CD8-positive, alpha-beta memory T cell (primary cell): Measurements from ENCODE around the gene B4GALNT4. TPM values are rescaled to one million over a fixed set of nuclear protein-coding genes. Genes with fewer than 3 reads are reported as not detected.

Experiments used
- CTCF ChIA-PET: fragments of 350-600 bp; sonication (Branson Sonifier 250); formaldehyde crosslinking; loops from one replicate; lab custom pipeline; 2021; ENCODE audit warnings: antibody characterized with exemption; lab: Charles Lee
- POLR2A ChIA-PET: fragments of 350-600 bp; sonication (Branson Sonifier 250); formaldehyde crosslinking; loops from one replicate; lab custom pipeline; 2021; ENCODE audit warnings: antibody characterized with exemption; lab: Charles Lee
- DNase-seq, 5 donors: peaks; one replicate each; pipeline versions ENCODE4 v3.0.0 to v3.0.0-alpha.2; 2020 to 2022; ENCODE audit warnings: mixed read lengths in 1 of 5
- H3K27ac ChIP-seq: one replicate; pipeline ENCODE4 v1.7.0; 2013; ENCODE audit warnings: low read depth, mild to moderate bottlenecking, low read length, moderate library complexity
- H3K27me3 ChIP-seq: 2 replicates; pipeline ENCODE4 v1.7.0; 2013; ENCODE audit warnings: low read length, mild to moderate bottlenecking; ENCODE audit not compliant: insufficient read depth, poor library complexity, severe bottlenecking
- H3K36me3 ChIP-seq: 2 replicates; pipeline ENCODE4 v1.7.0; 2013; ENCODE audit warnings: mild to moderate bottlenecking, low read length, moderate library complexity; ENCODE audit not compliant: insufficient read depth
- H3K4me1 ChIP-seq: 2 replicates; pipeline ENCODE4 v1.7.0; 2013; ENCODE audit warnings: mild to moderate bottlenecking, low read length, moderate library complexity; ENCODE audit not compliant: insufficient read depth
- H3K4me3 ChIP-seq: 2 replicates; pipeline ENCODE4 v1.7.0; 2013; ENCODE audit warnings: mild to moderate bottlenecking, low read length
- H3K9me3 ChIP-seq: 2 replicates; pipeline ENCODE4 v1.7.0; 2013; ENCODE audit warnings: mild to moderate bottlenecking, low read length
- H3K27ac Mint-ChIP-seq, 8 donors: one replicate each; pipeline ENCODE4 v1.8.0; 2020 to 2021; ENCODE audit warnings: mixed read lengths in 8 of 8, mild to moderate bottlenecking in 6 of 8, inconsistent platforms in 3 of 8, moderate library complexity in 3 of 8
- H3K27me3 Mint-ChIP-seq, 2 donors: one replicate each; pipeline ENCODE4 v1.8.0; 2020 to 2021; ENCODE audit warnings: mixed read lengths in 2 of 2, mild to moderate bottlenecking in 1 of 2, moderate library complexity in 1 of 2
- H3K36me3 Mint-ChIP-seq, 3 donors: one replicate each; pipeline ENCODE4 v1.8.0; 2020 to 2021; ENCODE audit warnings: mixed read lengths in 3 of 3, inconsistent platforms in 1 of 3, mild to moderate bottlenecking in 1 of 3
- H3K4me1 Mint-ChIP-seq, 3 donors: one replicate each; pipeline ENCODE4 v1.8.0; 2020 to 2021; ENCODE audit warnings: mixed read lengths in 3 of 3, inconsistent platforms in 1 of 3, mild to moderate bottlenecking in 1 of 3
- H3K4me3 Mint-ChIP-seq, 7 donors: one replicate each; pipeline ENCODE4 v1.8.0; 2020 to 2021; ENCODE audit warnings: mixed read lengths in 7 of 7, mild to moderate bottlenecking in 6 of 7, moderate library complexity in 4 of 7, inconsistent platforms in 2 of 7
- H3K9me3 Mint-ChIP-seq, 5 donors: one replicate each; pipeline ENCODE4 v1.8.0; 2020 to 2022; ENCODE audit warnings: mixed read lengths in 5 of 5, mild to moderate bottlenecking in 3 of 5, moderate library complexity in 2 of 5, inconsistent platforms in 1 of 5
- polyA plus RNA-seq: library from polyadenylated mRNA; unstranded; fragments of 300-500 nt; fragmentation: Illumina TruSeq; gene quantifications from one replicate; pipeline ENCODE4 v1.2.3, GENCODE V29; 2021
- total RNA-seq, 2 experiments: library from RNA; stranded (reverse); gene quantifications; one replicate each; pipeline ENCODE4 v1.2.3, GENCODE V29; 2021

The B4GALNT4 gene
- total and polyA plus RNA-seq, 3 experiments from 2014 or later: 0.31 to 0.81 (median 0.47) TPM

GRCh38 chr11:377174-377865 lies 8.0 kb downstream of the B4GALNT4 start:
- H3K9me3 ChIP-seq: no peaks in the 10 kb centered on the region
- ChIA-PET POLR2A (no interaction called here), CTCF (no interaction called here)
- no peak for DNase-seq
- no peak overlapping the region for H3K4me3 ChIP-seq
- no peak overlapping the region for H3K27ac Mint-ChIP-seq
- H3K36me3 Mint-ChIP-seq: no peaks in the 10 kb centered on the region
- peaks cover 0 to 6% (median 4%) of the 10 kb centered on the region in 3 donors for H3K4me1 Mint-ChIP-seq
- no peak overlapping the region for H3K27ac ChIP-seq
- no peak overlapping the region for H3K4me3 Mint-ChIP-seq
- no peaks in the 10 kb centered on the region for H3K36me3 ChIP-seq
- no peaks in the 10 kb centered on the region for H3K9me3 Mint-ChIP-seq
- H3K27me3 Mint-ChIP-seq: peaks cover 7 to 8% of the 10 kb centered on the region in 2 donors
- no peaks in the 10 kb centered on the region for H3K4me1 ChIP-seq
- H3K27me3 ChIP-seq: no peaks in the 10 kb centered on the region

- H3K4me1 Mint-ChIP-seq: peaks cover 0 to 6% (median 4%) of the 10 kb centered on the region in 3 donors
- ChIA-PET CTCF (no interaction called here), POLR2A (no interaction called here)
- H3K36me3 Mint-ChIP-seq: no peaks in the 10 kb centered on the region
- Histone ChIP-seq H3K4me3 (no peak overlapping the region), H3K27me3 (no peaks in the 10 kb centered on the region), H3K27ac (no peak overlapping the region), H3K9me3 (no peaks in the 10 kb centered on the region), H3K36me3 (no peaks in the 10 kb centered on the region), H3K4me1 (no peaks in the 10 kb centered on the region)
- no peaks in the 10 kb centered on the region for H3K9me3 Mint-ChIP-seq
- H3K27ac Mint-ChIP-seq: peak overlapping the region in 3 of 8 donors; percentile 13 to 72 (median 62)
- peaks cover 7 to 8% of the 10 kb centered on the region in 2 donors for H3K27me3 Mint-ChIP-seq
- H3K4me3 Mint-ChIP-seq: peak overlapping the region in 1 of 7 donors; percentile 66
- no peak for DNase-seq
Observed at GRCh38 chr11:377883-378500, 8.7 kb downstream of the B4GALNT4 start.

GRCh38 chr11:379205-380094 lies 10.2 kb downstream of the B4GALNT4 start:
- no peak overlapping the region for H3K27ac Mint-ChIP-seq
- Histone ChIP-seq H3K36me3 (no peaks in the 10 kb centered on the region), H3K27me3 (no peaks in the 10 kb centered on the region), H3K4me3 (no peak overlapping the region), H3K27ac (no peak overlapping the region), H3K9me3 (no peaks in the 10 kb centered on the region), H3K4me1 (no peaks in the 10 kb centered on the region)
- H3K27me3 Mint-ChIP-seq: peaks cover 9 to 13% of the 10 kb centered on the region in 2 donors
- H3K36me3 Mint-ChIP-seq: no peaks in the 10 kb centered on the region
- CTCF ChIA-PET: no interaction called here
- POLR2A ChIA-PET: no interaction called here
- no peak for DNase-seq
- no peaks in the 10 kb centered on the region for H3K9me3 Mint-ChIP-seq
- no peak overlapping the region for H3K4me3 Mint-ChIP-seq
- H3K4me1 Mint-ChIP-seq: peaks cover 0 to 5% (median 4%) of the 10 kb centered on the region in 3 donors

- no peaks in the 10 kb centered on the region for H3K9me3 Mint-ChIP-seq
- H3K4me1 Mint-ChIP-seq: peaks cover 0 to 5% (median 4%) of the 10 kb centered on the region in 3 donors
- Histone ChIP-seq H3K36me3 (no peaks in the 10 kb centered on the region), H3K27ac (no peak overlapping the region), H3K9me3 (no peaks in the 10 kb centered on the region), H3K4me1 (no peaks in the 10 kb centered on the region), H3K27me3 (no peaks in the 10 kb centered on the region), H3K4me3 (no peak overlapping the region)
- H3K4me3 Mint-ChIP-seq: no peak overlapping the region
- H3K36me3 Mint-ChIP-seq: no peaks in the 10 kb centered on the region
- H3K27me3 Mint-ChIP-seq: peaks cover 9 to 13% of the 10 kb centered on the region in 2 donors
- ChIA-PET CTCF (no interaction called here), POLR2A (no interaction called here)
- no peak overlapping the region for H3K27ac Mint-ChIP-seq
- DNase-seq: no peak
Observed at GRCh38 chr11:380095-380480, 10.8 kb downstream of the B4GALNT4 start.

- H3K4me1 ChIP-seq: no peaks in the 10 kb centered on the region
- H3K9me3 Mint-ChIP-seq: no peaks in the 10 kb centered on the region
- POLR2A ChIA-PET: no interaction called here
- peaks cover 0 to 5% (median 4%) of the 10 kb centered on the region in 3 donors for H3K4me1 Mint-ChIP-seq
- CTCF ChIA-PET: no interaction called here
- H3K27me3 ChIP-seq: no peaks in the 10 kb centered on the region
- no peak overlapping the region for H3K4me3 ChIP-seq
- no peaks in the 10 kb centered on the region for H3K36me3 Mint-ChIP-seq
- H3K36me3 ChIP-seq: no peaks in the 10 kb centered on the region
- no peak overlapping the region for H3K27ac ChIP-seq
- no peak for DNase-seq
- no peak overlapping the region for H3K27ac Mint-ChIP-seq
- peaks cover 9 to 13% of the 10 kb centered on the region in 2 donors for H3K27me3 Mint-ChIP-seq
- no peaks in the 10 kb centered on the region for H3K9me3 ChIP-seq
- H3K4me3 Mint-ChIP-seq: no peak overlapping the region
Observed at GRCh38 chr11:380491-380890, 11.2 kb downstream of the B4GALNT4 start.

- Mint-ChIP-seq H3K9me3 (no peaks in the 10 kb centered on the region), H3K27ac (no peak overlapping the region), H3K4me3 (no peak overlapping the region), H3K27me3 (peaks cover 9 to 13% of the 10 kb centered on the region in 2 donors), H3K4me1 (peaks cover 0 to 5% (median 4%) of the 10 kb centered on the region in 3 donors), H3K36me3 (no peaks in the 10 kb centered on the region)
- no peak for DNase-seq
- Histone ChIP-seq H3K9me3 (no peaks in the 10 kb centered on the region), H3K4me3 (no peak overlapping the region), H3K27ac (no peak overlapping the region), H3K4me1 (no peaks in the 10 kb centered on the region), H3K27me3 (no peaks in the 10 kb centered on the region), H3K36me3 (no peaks in the 10 kb centered on the region)
- CTCF ChIA-PET: no interaction called here
- POLR2A ChIA-PET: no interaction called here
Observed at GRCh38 chr11:380996-381395, 11.7 kb downstream of the B4GALNT4 start.

- Mint-ChIP-seq H3K36me3 (no peaks in the 10 kb centered on the region), H3K27me3 (peaks cover 9 to 13% of the 10 kb centered on the region in 2 donors)
Observed at GRCh38 chr11:381501-382072, 12.3 kb downstream of the B4GALNT4 start.

More at GRCh38 chr11:381501-382072, 12.3 kb downstream of the B4GALNT4 start:
- H3K4me3 Mint-ChIP-seq: no peak overlapping the region
- Histone ChIP-seq H3K27ac (no peak overlapping the region), H3K36me3 (no peaks in the 10 kb centered on the region), H3K9me3 (no peaks in the 10 kb centered on the region), H3K4me3 (no peak overlapping the region), H3K27me3 (no peaks in the 10 kb centered on the region), H3K4me1 (peaks cover 2% of the 10 kb centered on the region)
- no peak for DNase-seq
- H3K27ac Mint-ChIP-seq: no peak overlapping the region
- peaks cover 0 to under 1% (median 0%) of the 10 kb centered on the region in 5 donors for H3K9me3 Mint-ChIP-seq
- CTCF ChIA-PET: no interaction called here
- POLR2A ChIA-PET: no interaction called here
- H3K4me1 Mint-ChIP-seq: peaks cover under 1 to 6% (median 4%) of the 10 kb centered on the region in 3 donors
